GM19455 (cell line): ENCODE results near the gene INPP5F.
"Not testable (repeated sequence)": the region's sequence is repeated elsewhere in the genome, so short reads cannot be mapped to it uniquely, and the experiment has no call there.

Source experiments
- ATAC-seq: cut with Tn5 transposase; IDR thresholded peaks from one replicate; pipeline ENCODE4 v1.9.1; 2021; ENCODE audit not compliant: unreplicated experiment

INPP5F gene

GRCh38 chr10:119860866-119861607, 135.2 kb downstream of the INPP5F start:
- peak; percentile 65 for ATAC-seq

GRCh38 chr10:119862524-119862923, 136.7 kb downstream of the INPP5F start:
- no peak for ATAC-seq

- no peak for ATAC-seq
Measured at GRCh38 chr10:119863951-119864565, 138.2 kb downstream of the INPP5F start.

DNA sequence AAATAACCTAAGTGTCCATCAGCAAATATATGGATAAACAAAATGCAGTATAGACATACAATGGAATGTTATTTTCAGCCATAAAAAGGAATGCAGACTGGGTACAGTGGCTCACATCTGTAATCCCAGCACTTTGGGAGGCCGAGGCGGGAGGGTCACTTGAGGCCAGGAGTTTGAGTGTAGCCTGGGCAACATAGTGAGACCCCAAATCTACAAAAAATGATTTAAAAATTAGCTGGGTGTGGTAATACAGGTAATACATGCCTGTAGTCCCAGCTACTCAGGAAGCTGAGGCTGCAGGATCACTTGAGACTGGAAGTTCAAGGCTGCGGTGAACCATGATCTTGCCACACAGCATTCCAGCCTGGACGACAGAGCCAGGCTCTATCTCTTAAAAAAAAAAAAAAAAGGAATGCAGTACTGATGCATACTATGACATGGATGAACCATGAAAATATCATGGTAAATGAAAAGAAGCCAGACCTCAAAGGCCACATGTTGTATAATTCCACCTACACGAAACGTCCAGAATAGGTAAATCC, 139.9 kb downstream of the INPP5F start:
- no peak for ATAC-seq

DNA sequence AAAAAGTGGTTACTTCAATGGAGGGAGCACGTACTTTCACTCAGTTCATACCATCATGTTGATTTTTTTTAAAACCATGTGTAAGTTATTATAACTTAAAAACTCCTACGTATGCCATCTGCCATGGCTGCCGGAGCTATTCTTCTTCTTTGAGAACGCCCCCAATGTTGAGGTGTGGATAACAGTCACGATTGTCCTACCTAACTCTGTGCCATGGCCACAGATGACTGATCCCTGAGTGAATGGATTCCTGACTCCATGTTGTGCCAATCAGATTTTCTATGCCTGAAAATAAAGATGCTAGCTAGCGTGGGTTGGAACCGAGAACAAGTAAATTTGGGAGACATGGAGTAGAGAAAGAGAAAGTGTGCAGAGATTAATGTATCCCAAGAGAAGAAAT, 141.5 kb downstream of the INPP5F start:
- ATAC-seq: no peak

DNA sequence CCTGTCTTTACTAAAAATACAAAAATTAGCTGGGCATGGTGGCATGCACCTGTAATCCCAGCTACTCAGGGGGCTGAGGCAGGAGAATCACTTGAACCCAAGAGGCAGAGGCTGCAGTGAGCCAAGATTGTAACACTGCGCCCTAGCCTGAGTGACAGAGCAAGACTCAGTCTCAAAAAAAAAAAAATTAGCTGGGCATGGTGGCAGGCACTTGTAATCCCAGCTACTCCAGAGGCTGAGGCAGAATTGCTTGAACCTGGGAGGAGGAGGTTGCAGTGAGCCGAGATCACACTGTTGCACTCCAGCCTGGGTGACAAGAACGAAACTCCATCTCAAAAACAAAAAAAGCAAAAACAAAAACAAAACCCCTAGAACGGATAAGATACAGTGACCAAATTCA, 143.5 kb downstream of the INPP5F start:
- not testable (repeated sequence) for ATAC-seq

- ATAC-seq: peak; percentile 37
Measured at GRCh38 chr10:119871881-119872609, 146.2 kb downstream of the INPP5F start.

- peak; percentile 28 for ATAC-seq
Measured at GRCh38 chr10:119872610-119872859, 146.7 kb downstream of the INPP5F start, which contains the start of gene MCMBP. TSS of gene MCMBP (minus strand) at chr10:119872843. CDS start at chr10:119872584, 259 bp downstream.

GRCh38 chr10:119872860-119873681, 147.2 kb downstream of the INPP5F start:
- ATAC-seq: peak; percentile 89

GRCh38 chr10:119878524-119878923, 152.7 kb downstream of the INPP5F start:
- no peak for ATAC-seq
